GM12878 (cell line): ENCODE measurements around the gene MAS1L.

Experiments used
- EZH2 ChIP-seq: IDR thresholded peaks from 2 replicates; pipeline ENCODE4 v1.6.1; 2012; ENCODE audit warnings: low read depth, mild to moderate bottlenecking, control low read depth, inconsistent platforms, low read length, borderline replicate concordance; ENCODE audit not compliant: control insufficient read depth
- LARP7 ChIP-seq: fragments of 450-650 bp; IDR thresholded peaks from 2 replicates; pipeline ENCODE4 v1.6.1; 2017; ENCODE audit warnings: mild to moderate bottlenecking
- POLR2AphosphoS5 ChIP-seq: IDR thresholded peaks from 2 replicates; pipeline ENCODE4 v1.6.1; 2011; ENCODE audit warnings: mild to moderate bottlenecking, low read length, inconsistent platforms
- TBL1XR1 ChIP-seq: IDR thresholded peaks from 2 replicates; pipeline ENCODE4 v1.6.1; 2012; ENCODE audit warnings: low read depth, low read length, improper control_type of control experiment
- ZSCAN29 ChIP-seq: fragments of 450-650 bp; IDR thresholded peaks from 2 replicates; pipeline ENCODE4 v1.6.1; 2017; ENCODE audit warnings: mild to moderate bottlenecking, moderate library complexity

DNA sequence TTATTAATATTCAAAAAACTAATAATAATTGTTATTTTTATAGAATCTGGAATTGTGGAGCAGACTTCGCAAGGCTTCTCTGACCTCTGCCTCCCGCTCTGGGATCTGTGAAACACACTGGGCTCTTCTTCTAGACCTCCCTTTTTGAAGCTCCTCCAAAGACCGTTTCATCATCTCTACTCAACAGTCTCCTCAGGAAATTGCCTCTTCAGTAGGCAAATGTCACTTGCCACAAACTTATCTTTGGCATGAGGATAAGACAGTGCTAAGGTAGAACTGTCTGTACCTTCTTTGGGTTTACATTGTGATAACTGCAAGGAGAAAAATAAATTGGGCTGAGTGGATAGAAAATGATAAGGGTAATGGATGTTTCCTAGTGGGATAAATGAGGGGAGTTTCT is 2.3 kb upstream of the MAS1L start:
- TF ChIP-seq LARP7, result no peak
- TF ChIP-seq TBL1XR1, result no peak
- no peak for TF ChIP-seq POLR2AphosphoS5
- TF ChIP-seq EZH2, result no peak
- no peak for TF ChIP-seq ZSCAN29
